ENCODE results near the gene CCDC88B. TPM values are rescaled to one million over a fixed set of nuclear protein-coding genes. Genes with fewer than 3 reads are reported as not detected.
A peak's percentile ranks its signal among the peaks of the same experiment; 100 is the strongest.
"Not testable (repeated sequence)": the region's sequence is repeated elsewhere in the genome, so short reads cannot be mapped to it uniquely, and the experiment has no call there.

CCDC88B gene
- total RNA-seq, 1 experiment from 2014 or later = 1.2 TPM

GRCh38 chr11:64320556-64320955 lies 19.4 kb upstream of the CCDC88B start:
- DNase-seq (ENCODE audit: low read depth) = no peak

GRCh38 chr11:64321026-64321425 lies 19.0 kb upstream of the CCDC88B start:
- no peak for DNase-seq (ENCODE audit: low read depth)

GRCh38 chr11:64321533-64321932 lies 18.5 kb upstream of the CCDC88B start:
- DNase-seq (ENCODE audit: low read depth) = no peak

GRCh38 chr11:64322925-64323260 lies 17.1 kb upstream of the CCDC88B start:
- DNase-seq (ENCODE audit: low read depth) = no peak

GRCh38 chr11:64323373-64323772 lies 16.6 kb upstream of the CCDC88B start:
- no peak for DNase-seq (ENCODE audit: low read depth)

- not testable (repeated sequence) for DNase-seq (ENCODE audit: low read depth)
Observed at GRCh38 chr11:64323984-64324383, 16.0 kb upstream of the CCDC88B start.

- DNase-seq (ENCODE audit: low read depth) = no peak
Observed at GRCh38 chr11:64324692-64325469, 15.1 kb upstream of the CCDC88B start.

- DNase-seq (ENCODE audit: low read depth) = no peak
Observed at GRCh38 chr11:64327375-64327774, 12.6 kb upstream of the CCDC88B start.

- no peak for DNase-seq (ENCODE audit: low read depth)
Observed at GRCh38 chr11:64327993-64328392, 12.0 kb upstream of the CCDC88B start.

- DNase-seq (ENCODE audit: low read depth) = no peak
Observed at GRCh38 chr11:64330888-64331287, 9.1 kb upstream of the CCDC88B start.

- DNase-seq (ENCODE audit: low read depth) = peak; percentile 93
Observed at GRCh38 chr11:64331569-64332371, 8.2 kb upstream of the CCDC88B start.

GRCh38 chr11:64333556-64333955 lies 6.4 kb upstream of the CCDC88B start:
- no peak for DNase-seq (ENCODE audit: low read depth)

- peak; percentile 98 for DNase-seq (ENCODE audit: low read depth)
Observed at GRCh38 chr11:64334764-64335735, 5.0 kb upstream of the CCDC88B start.

- DNase-seq (ENCODE audit: low read depth) = no peak
Observed at GRCh38 chr11:64337538-64338249, 2.3 kb upstream of the CCDC88B start.

GRCh38 chr11:64338716-64339115 lies 1.3 kb upstream of the CCDC88B start:
- DNase-seq (ENCODE audit: low read depth) = no peak

- no peak for DNase-seq (ENCODE audit: low read depth)
Observed at GRCh38 chr11:64339286-64339685, 718 bp upstream of the CCDC88B start.

- no peak for DNase-seq (ENCODE audit: low read depth)
Observed at GRCh38 chr11:64340671-64341335, 799 bp downstream of the CCDC88B start.

GRCh38 chr11:64341429-64341828 lies 1.4 kb downstream of the CCDC88B start:
- no peak for DNase-seq (ENCODE audit: low read depth)

- peak; percentile 68 for DNase-seq (ENCODE audit: low read depth)
Observed at GRCh38 chr11:64341851-64342791, 2.1 kb downstream of the CCDC88B start.

Measured in RPMI7951 (cell line).